WI38 (cell line): ENCODE data around the gene RAB36.

Experiments used
- H3K4me3 ChIP-seq: 2 replicates; pipeline ENCODE4 v1.5.1; 2011; ENCODE audit warnings: low read depth, mild to moderate bottlenecking, control low read depth, low read length
- TF ChIP-seq, protein P1 (sequence below): IDR thresholded peaks from 2 replicates; pipeline ENCODE4 v1.5.1; 2012; ENCODE audit warnings: low read depth, mild to moderate bottlenecking, control low read depth, low read length

The RAB36 gene

DNA sequence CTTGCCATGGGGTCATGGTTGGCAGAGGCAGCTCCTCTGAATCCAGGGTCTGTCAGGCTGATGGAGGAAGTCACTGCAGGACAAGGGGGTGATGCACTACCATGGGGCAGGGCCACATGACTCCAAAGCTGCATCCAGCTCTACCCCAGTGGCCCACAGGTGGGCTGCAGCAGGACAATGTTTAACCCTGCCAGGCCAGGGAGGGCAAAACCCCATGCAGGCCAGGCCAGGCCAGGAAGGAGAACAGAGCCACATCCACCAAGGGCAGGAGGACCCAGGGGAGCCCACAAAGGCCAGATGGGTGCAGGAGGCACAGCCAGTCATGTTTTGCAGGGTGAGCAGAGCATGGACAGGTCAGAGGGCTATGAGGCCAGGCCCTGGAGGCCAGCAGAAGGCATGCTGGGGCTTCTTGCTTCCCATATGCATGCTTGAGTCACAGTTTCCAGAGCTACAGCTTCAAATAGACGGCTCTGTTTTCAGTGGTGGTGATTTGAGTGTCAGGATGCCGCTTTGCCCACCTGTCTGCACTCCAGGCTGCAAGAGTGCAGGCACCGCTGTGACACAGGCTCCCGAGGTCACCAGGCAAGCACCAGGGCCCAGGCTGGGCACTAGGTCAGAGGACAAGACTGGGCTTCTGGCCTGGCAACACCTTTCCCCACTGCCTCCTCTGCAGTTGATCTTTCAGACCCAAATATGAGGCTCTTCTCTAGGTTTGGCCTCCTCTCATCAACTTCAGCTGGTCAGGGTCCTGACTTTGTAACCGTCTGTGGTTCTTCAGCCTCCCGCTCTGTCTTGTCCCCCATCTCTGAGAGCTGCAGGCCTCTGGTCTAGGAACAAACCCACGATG lies 26.4 kb upstream of the RAB36 start:
- no peak overlapping the region for H3K4me3 ChIP-seq
- TF ChIP-seq, protein P1, sequence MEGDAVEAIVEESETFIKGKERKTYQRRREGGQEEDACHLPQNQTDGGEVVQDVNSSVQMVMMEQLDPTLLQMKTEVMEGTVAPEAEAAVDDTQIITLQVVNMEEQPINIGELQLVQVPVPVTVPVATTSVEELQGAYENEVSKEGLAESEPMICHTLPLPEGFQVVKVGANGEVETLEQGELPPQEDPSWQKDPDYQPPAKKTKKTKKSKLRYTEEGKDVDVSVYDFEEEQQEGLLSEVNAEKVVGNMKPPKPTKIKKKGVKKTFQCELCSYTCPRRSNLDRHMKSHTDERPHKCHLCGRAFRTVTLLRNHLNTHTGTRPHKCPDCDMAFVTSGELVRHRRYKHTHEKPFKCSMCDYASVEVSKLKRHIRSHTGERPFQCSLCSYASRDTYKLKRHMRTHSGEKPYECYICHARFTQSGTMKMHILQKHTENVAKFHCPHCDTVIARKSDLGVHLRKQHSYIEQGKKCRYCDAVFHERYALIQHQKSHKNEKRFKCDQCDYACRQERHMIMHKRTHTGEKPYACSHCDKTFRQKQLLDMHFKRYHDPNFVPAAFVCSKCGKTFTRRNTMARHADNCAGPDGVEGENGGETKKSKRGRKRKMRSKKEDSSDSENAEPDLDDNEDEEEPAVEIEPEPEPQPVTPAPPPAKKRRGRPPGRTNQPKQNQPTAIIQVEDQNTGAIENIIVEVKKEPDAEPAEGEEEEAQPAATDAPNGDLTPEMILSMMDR, result no peak

DNA sequence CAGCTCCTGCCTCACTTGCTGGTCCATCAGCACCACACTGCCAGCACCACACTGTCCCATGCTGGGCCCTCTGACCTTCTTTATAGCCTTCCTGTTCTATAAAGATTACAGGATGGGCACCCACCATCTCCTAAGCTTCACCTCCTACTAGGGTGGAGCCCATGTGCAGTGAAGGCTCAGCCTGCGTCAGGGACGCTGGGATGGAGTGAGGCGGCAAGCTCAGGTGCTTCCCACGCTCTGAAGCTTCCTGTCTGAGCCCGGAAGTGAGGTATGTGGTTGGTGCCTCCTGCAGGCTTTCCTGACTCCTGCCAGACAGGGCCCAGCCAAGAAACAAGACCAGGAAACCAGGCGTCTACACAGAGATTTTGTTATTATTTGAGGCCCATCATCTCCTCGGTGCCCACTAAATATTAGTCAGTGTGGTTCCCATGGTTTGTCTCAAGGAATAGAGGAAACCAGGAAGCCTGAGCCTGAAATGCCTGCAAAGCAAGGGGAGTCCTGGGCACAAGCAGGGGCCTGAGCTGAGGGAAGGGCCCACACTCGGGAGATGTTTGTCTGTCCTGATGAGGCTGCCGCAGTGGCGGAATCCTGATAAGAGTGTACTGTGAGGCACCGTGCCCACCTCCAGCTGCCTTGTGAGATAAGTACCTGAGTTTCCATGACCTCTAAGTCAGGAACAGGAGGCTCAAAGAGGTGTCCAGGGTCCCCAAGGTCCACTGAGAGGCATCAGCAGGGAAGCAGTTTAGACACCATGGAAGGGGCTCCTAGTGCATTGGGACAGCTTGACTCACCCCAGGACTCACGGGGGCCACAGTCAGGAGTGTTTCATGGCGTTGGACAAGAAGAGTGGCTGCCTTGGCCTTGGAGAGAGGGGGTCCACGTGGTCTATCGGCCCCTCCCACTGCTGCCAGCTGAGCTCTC lies 25.5 kb upstream of the RAB36 start:
- TF ChIP-seq, protein P1, result no peak

DNA sequence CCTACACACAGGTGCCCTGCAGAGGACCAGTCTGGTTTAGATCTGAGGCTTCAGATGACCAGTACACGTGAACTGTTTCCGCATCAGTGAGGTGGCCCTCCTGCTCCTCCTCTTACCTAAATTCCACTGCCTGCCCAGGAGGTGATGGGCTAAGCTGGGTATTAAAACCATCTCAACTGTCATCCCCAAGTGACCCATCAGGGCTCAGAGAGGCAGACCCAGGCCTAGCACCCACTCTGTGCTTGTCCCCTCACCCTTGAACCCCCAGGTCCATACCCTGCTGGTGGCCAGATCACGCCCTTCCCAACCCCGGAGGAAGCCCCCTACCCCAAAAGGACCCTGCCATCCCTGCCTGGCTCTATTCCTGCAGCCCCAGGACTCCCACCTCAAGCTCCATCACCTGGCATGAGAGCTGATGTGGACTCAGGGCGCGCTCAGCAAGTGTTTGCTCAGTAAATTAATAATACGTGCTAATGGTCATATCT lies 24.8 kb upstream of the RAB36 start:
- TF ChIP-seq, protein P1, result no peak
- H3K4me3 ChIP-seq, result no peak overlapping the region

More for the DNA sequence above, 25.5 kb upstream of the RAB36 start:
- no peak overlapping the region for H3K4me3 ChIP-seq

DNA sequence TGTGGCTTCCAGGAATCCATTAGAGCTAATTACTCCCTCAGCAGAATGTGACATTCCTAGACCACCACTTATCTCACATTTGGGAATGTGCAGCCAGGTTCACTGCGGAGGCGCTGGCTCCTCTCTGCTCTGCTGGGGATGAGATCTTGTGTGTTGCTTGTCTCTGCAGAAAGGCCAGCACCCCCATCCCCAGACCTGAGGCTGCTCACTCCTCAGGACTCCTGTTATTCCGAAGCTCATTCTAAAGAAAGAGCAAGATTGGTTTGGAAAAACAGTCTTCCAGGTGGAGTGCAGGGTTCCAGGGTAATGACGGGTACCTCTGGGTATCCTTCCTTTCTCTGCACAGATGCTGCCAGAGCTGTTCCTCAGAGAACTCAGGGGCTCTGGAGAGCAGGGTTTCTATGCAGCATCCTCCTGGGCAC lies 24.3 kb upstream of the RAB36 start:
- H3K4me3 ChIP-seq, result no peak overlapping the region
- TF ChIP-seq, protein P1, result no peak

DNA sequence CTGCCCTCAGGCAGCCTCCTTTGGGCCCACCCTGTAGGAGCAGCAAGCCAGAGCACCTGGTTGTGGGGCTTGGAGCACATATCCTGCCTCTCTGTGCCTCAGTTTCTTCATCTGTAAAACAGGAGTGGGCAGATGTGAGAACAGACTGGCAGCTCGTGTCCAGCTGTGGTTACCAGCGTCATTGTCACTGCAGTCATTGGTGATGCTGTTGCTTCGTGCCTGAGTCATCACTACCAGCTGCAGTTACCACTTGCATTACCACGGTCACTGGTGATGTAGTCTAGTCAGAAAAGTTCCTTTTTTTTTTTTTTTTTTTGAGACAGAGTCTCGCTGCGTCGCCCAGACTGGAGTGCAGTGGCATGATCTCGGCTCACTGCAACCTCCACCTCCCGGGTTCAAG lies 23.9 kb upstream of the RAB36 start:
- TF ChIP-seq, protein P1, result no peak
- no peak overlapping the region for H3K4me3 ChIP-seq

DNA sequence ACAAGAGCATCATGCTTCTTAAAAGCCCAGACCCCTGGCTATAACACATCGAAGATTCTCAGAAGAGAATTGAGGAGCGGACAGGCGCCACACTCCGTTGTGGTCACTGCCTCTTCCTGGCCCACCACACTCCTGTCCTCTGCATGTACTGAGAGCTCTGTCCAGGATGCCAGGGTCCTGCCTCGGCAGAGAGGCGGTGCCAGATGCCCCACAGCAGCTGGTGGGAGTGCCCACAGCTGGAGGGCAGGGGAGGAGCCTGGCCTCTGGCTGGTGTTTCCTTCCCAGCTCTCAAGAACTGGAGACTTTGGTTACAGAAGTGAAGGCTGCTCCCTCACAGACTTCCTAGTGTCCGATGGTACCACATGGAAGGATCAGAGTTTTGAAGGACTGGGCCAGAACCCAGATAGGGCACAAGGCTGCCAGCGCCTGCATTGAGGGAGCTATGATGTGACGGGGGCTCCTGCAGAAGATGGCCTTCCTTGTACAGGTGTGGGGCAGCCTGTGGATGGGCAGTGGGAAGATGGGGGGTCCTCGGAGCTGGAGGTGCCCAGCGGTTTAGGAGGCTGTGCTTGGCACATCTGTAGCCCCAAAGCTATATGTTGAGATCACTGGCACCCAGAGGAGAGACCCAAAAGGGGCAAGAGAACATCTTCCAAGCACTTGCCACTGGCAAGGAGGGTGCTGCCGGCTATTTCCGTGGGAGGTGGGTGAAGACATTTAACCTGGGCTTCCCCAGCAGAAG lies 22.9 kb upstream of the RAB36 start:
- H3K4me3 ChIP-seq, result no peak overlapping the region
- TF ChIP-seq, protein P1, result no peak
